Measurements from ENCODE around the gene LNX1. TPM values are rescaled to one million over a fixed set of nuclear protein-coding genes. Genes with fewer than 3 reads are reported as not detected.

LNX1 gene
- total RNA-seq, 1 experiment from 2014 or later: 9.3 TPM

DNA sequence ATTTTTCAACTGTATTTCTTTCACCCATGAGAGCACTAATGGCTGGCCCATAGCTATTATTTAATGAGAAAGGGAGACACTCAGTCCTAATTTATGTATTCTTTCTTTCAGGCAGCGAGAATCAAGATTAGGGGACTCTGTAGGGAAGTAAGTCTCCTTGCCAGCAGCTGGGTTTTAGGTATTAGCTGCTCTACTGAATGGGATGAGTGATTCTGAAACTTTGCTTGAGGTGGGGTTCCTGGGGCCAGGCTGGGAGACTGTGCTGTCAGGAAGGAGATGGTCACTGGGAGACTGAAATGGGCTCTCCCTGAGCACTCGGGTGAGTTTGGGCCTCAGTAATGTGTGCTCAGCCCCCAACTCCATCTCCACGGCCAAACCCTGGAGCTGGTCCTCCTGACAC lies 78.7 kb downstream of the LNX1 start:
- peaks cover 5% of the 10 kb centered on the region for H3K4me1 Mint-ChIP-seq (ENCODE audit: low read depth, unreplicated experiment)
- H3K9me3 Mint-ChIP-seq (ENCODE audit: unreplicated experiment): no peaks in the 10 kb centered on the region
- Histone ChIP-seq H3K4me1 (peaks cover 7% of the 10 kb centered on the region; the same call in 1 of the 2 replicates), H3K9me3 (no peaks in the 10 kb centered on the region), H3K36me3 (ENCODE audit: control insufficient read depth, insufficient read depth, low read length) (no peaks in the 10 kb centered on the region), H3K4me3 (ENCODE audit: low read depth, low read length) (no peak overlapping the region), H3K27me3 (replicated peaks; ENCODE audit: control insufficient read depth, insufficient read depth, low read length) (no peaks in the 10 kb centered on the region)
- ChIA-PET CTCF (no interaction called here), POLR2A (no interaction called here)
- BruUV-seq (replicated peaks): no TSS peak
- no peaks in the 10 kb centered on the region for H3K27me3 Mint-ChIP-seq (ENCODE audit: insufficient read depth, unreplicated experiment)
- no peak overlapping the region for H3K27ac Mint-ChIP-seq (ENCODE audit: unreplicated experiment)
- intact Hi-C loops (cut with micrococcal nuclease; ENCODE audit: unreplicated experiment): no loop called here
- H3K36me3 Mint-ChIP-seq (ENCODE audit: insufficient read depth, unreplicated experiment): no peaks in the 10 kb centered on the region
- no peak overlapping the region for H3K4me3 Mint-ChIP-seq (ENCODE audit: unreplicated experiment)
- TF ChIP-seq CTCF (IDR thresholded peaks at IDR 0.05; ENCODE audit: insufficient read depth in 1 of 2, low read depth in 1 of 2, low read length in 1 of 2, severe bottlenecking in 1 of 2, unreplicated experiment in 1 of 2): no peak
- DNase-seq: no peak

DNA sequence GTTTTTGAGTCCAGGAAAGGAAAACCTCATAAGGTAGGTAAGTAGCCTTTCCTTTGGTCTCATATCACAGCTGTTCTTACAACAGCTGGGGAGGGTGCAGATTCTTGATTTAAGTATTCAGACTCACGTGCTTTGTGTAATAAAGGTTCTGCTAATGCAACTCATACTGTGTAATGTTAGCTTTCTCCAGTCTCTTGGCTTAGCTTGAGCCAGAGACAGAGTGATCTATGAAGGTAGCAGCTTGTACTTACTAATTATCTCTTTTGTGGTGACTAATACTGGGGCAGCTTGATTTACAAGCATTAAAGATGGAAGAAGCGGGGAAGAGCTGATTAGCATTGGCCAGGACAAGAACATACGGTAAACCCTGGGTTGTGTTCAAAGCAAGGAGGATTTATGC lies 80.3 kb downstream of the LNX1 start:
- Mint-ChIP-seq H3K27ac (ENCODE audit: unreplicated experiment) (no peak overlapping the region), H3K4me3 (ENCODE audit: unreplicated experiment) (no peak overlapping the region), H3K4me1 (ENCODE audit: low read depth, unreplicated experiment) (peaks cover 5% of the 10 kb centered on the region), H3K9me3 (ENCODE audit: unreplicated experiment) (no peaks in the 10 kb centered on the region), H3K36me3 (ENCODE audit: insufficient read depth, unreplicated experiment) (no peaks in the 10 kb centered on the region), H3K27me3 (ENCODE audit: insufficient read depth, unreplicated experiment) (no peaks in the 10 kb centered on the region)
- H3K4me1 ChIP-seq: peaks cover 7% of the 10 kb centered on the region; the same call in 1 of the 2 replicates
- H3K9me3 ChIP-seq: no peaks in the 10 kb centered on the region
- TF ChIP-seq CTCF (IDR thresholded peaks at IDR 0.05; ENCODE audit: insufficient read depth in 1 of 2, low read depth in 1 of 2, low read length in 1 of 2, severe bottlenecking in 1 of 2, unreplicated experiment in 1 of 2): no peak
- H3K4me3 ChIP-seq (ENCODE audit: low read depth, low read length): no peak overlapping the region
- BruUV-seq (replicated peaks): no TSS peak
- intact Hi-C loops (cut with micrococcal nuclease; ENCODE audit: unreplicated experiment): no loop called here
- no peaks in the 10 kb centered on the region for H3K36me3 ChIP-seq (ENCODE audit: control insufficient read depth, insufficient read depth, low read length)
- POLR2A ChIA-PET: no interaction called here
- no peak for DNase-seq
- no peaks in the 10 kb centered on the region for H3K27me3 ChIP-seq (replicated peaks; ENCODE audit: control insufficient read depth, insufficient read depth, low read length)
- CTCF ChIA-PET: interaction anchor here (0.6 kb wide), 1 partner anchor 20 kb away, joined by 3 read pairs; no protein-coding TSS in a partner anchor

DNA sequence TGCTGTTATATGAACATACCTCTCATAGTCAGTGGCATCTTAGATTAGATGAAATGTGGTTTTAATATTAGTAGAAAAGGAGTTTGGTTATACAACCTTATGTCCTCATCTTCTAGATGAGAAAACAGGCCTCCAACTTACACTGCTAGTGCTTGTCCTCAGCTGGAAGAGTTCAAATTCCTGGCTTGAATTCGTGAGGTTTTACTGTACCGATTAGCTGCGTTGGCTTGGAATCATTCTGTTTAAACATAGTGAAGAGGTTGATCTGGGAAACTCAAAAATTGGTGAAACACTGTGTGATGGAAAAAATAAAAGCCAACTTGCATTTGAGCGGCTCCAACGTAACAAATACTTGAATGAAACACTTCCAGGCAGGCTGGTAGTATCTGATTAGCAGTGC lies 81.0 kb downstream of the LNX1 start:
- Mint-ChIP-seq H3K9me3 (ENCODE audit: unreplicated experiment) (no peaks in the 10 kb centered on the region), H3K27me3 (ENCODE audit: insufficient read depth, unreplicated experiment) (no peaks in the 10 kb centered on the region), H3K36me3 (ENCODE audit: insufficient read depth, unreplicated experiment) (no peaks in the 10 kb centered on the region), H3K4me3 (ENCODE audit: unreplicated experiment) (no peak overlapping the region), H3K27ac (ENCODE audit: unreplicated experiment) (no peak overlapping the region), H3K4me1 (ENCODE audit: low read depth, unreplicated experiment) (peaks cover 5% of the 10 kb centered on the region)
- Histone ChIP-seq H3K27me3 (replicated peaks; ENCODE audit: control insufficient read depth, insufficient read depth, low read length) (no peaks in the 10 kb centered on the region), H3K4me1 (peaks cover 7% of the 10 kb centered on the region; the same call in 1 of the 2 replicates), H3K36me3 (ENCODE audit: control insufficient read depth, insufficient read depth, low read length) (no peaks in the 10 kb centered on the region), H3K9me3 (no peaks in the 10 kb centered on the region), H3K4me3 (ENCODE audit: low read depth, low read length) (no peak overlapping the region)
- intact Hi-C loops (cut with micrococcal nuclease; ENCODE audit: unreplicated experiment): no loop called here
- ChIA-PET CTCF (no interaction called here), POLR2A (no interaction called here)
- TF ChIP-seq CTCF (IDR thresholded peaks at IDR 0.05; ENCODE audit: insufficient read depth in 1 of 2, low read depth in 1 of 2, low read length in 1 of 2, severe bottlenecking in 1 of 2, unreplicated experiment in 1 of 2): no peak
- no peak for DNase-seq
- BruUV-seq (replicated peaks): no TSS peak
